HepG2 (cell line): ENCODE data around the gene CRADD. TPM values are rescaled to one million over a fixed set of nuclear protein-coding genes. Genes with fewer than 3 reads are reported as not detected.

Source experiments
- ATF6 ChIP-seq: sonication (generic); formaldehyde crosslinking; conservative IDR thresholded peaks from 2 replicates; pipeline ENCODE4 v1.4.0; 2020; ENCODE audit warnings: missing genetic modification reagents
- MYC ChIP-seq: sonication (generic); formaldehyde crosslinking; IDR thresholded peaks from 2 replicates; pipeline ENCODE4 v1.9.0; 2021; ENCODE audit warnings: missing genetic modification reagents, borderline replicate concordance
- NFE2 ChIP-seq: sonication (generic); formaldehyde crosslinking; IDR thresholded peaks from 2 replicates; pipeline ENCODE4 v1.4.0; 2020; ENCODE audit warnings: missing genetic modification reagents
- PAF1 ChIP-seq: IDR thresholded peaks from 2 replicates; pipeline ENCODE4 v1.6.1; 2016; ENCODE audit warnings: missing genetic modification reagents, missing compliant biosample characterization
- RCOR2 ChIP-seq: IDR thresholded peaks from 2 replicates; pipeline ENCODE4 v1.6.1; 2016; ENCODE audit warnings: missing biosample characterization, missing genetic modification reagents
- SOX6 ChIP-seq, 2 experiments: fragments of 450-650 bp in 1 of 2; sonication (generic) in 1 of 2; formaldehyde crosslinking in 1 of 2; IDR thresholded peaks; 2 replicates each; pipeline versions ENCODE4 v1.4.0 to v1.6.1; 2017 to 2020; ENCODE audit warnings: antibody characterized with exemption in 1 of 2, mild to moderate bottlenecking in 1 of 2, missing genetic modification reagents in 1 of 2
- TCF7L2 ChIP-seq: IDR thresholded peaks from 2 replicates; pipeline ENCODE4 v1.6.1; 2011; ENCODE audit warnings: mild to moderate bottlenecking, low read depth, low read length, moderate library complexity
- ZBTB20 ChIP-seq: sonication (generic); formaldehyde crosslinking; IDR thresholded peaks from 2 replicates; pipeline ENCODE4 v1.8.1; 2023; ENCODE audit warnings: missing genetic modification reagents, low read depth, mild to moderate bottlenecking, borderline replicate concordance
- ZEB1 ChIP-seq: IDR thresholded peaks from 2 replicates; pipeline ENCODE4 v1.6.1; 2012; ENCODE audit warnings: mild to moderate bottlenecking, low read depth, inconsistent platforms; ENCODE audit not compliant: insufficient replicate concordance
- ZNF10 ChIP-seq: sonication (generic); formaldehyde crosslinking; IDR thresholded peaks from 2 replicates; pipeline ENCODE4 v1.4.0; 2020; ENCODE audit warnings: mild to moderate bottlenecking, low read depth, missing genetic modification reagents, borderline replicate concordance
- ZNF20 ChIP-seq: sonication (generic); formaldehyde crosslinking; IDR thresholded peaks from 2 replicates; pipeline ENCODE4 v1.4.0; 2020; ENCODE audit warnings: mild to moderate bottlenecking, moderate library complexity, missing genetic modification reagents
- ZNF607 ChIP-seq: sonication (generic); formaldehyde crosslinking; IDR thresholded peaks from 2 replicates; pipeline ENCODE4 v1.5.1; 2020; ENCODE audit warnings: missing genetic modification reagents, mild to moderate bottlenecking, borderline replicate concordance
- ZNF773 ChIP-seq: sonication (generic); formaldehyde crosslinking; IDR thresholded peaks from 2 replicates; pipeline ENCODE4 v1.4.0; 2020; ENCODE audit warnings: missing genetic modification reagents, borderline replicate concordance
- ZNF780A ChIP-seq: sonication (generic); formaldehyde crosslinking; IDR thresholded peaks from 2 replicates; pipeline ENCODE4 v1.8.0; 2022; ENCODE audit warnings: mild to moderate bottlenecking, missing genetic modification reagents, moderate library complexity
- ZUFSP ChIP-seq: sonication (generic); formaldehyde crosslinking; IDR thresholded peaks from 2 replicates; pipeline ENCODE4 v1.9.0; 2021; ENCODE audit warnings: missing genetic modification reagents, mild to moderate bottlenecking, borderline replicate concordance
- polyA plus RNA-seq, 8 experiments: library from polyadenylated mRNA; depleted of rRNA in 3 of 8; stranded (reverse) in 7 of 8; unstranded in 1 of 8; fragments of >200 nt; fragmentation: Illumina TruSeq in 4 of 8; extraction: Trizol in 4 of 8; gene quantifications; 2 replicates each; pipeline versions ENCODE4 v1.2.1 to v1.2.3, GENCODE V29; 2011 to 2016; ENCODE audit warnings: low read depth in 4 of 8, missing spikeins in 1 of 8, mixed read lengths in 1 of 8; ENCODE audit not compliant: insufficient read depth in 1 of 8
- total RNA-seq, 5 experiments: library from RNA; depleted of rRNA; stranded (reverse); fragments of >200 nt; fragmentation: Illumina TruSeq; extraction: Trizol; gene quantifications; 2 replicates each; pipeline ENCODE4 v1.2.3, GENCODE V29; 2016; ENCODE audit warnings: low read depth in 1 of 5
- TF ChIP-seq, protein P1 (sequence below): sonication (generic); formaldehyde crosslinking; IDR thresholded peaks from 2 replicates; pipeline ENCODE4 v1.4.0; 2020; ENCODE audit warnings: missing genetic modification reagents, borderline replicate concordance
- TF ChIP-seq, protein P2 (sequence below): sonication (generic); formaldehyde crosslinking; IDR thresholded peaks from 2 replicates; pipeline ENCODE4 v1.5.0; 2020; ENCODE audit warnings: missing genetic modification reagents
- TF ChIP-seq, protein P3 (sequence below): sonication (generic); formaldehyde crosslinking; IDR thresholded peaks from 2 replicates; pipeline ENCODE4 v1.4.0; 2020; ENCODE audit warnings: mild to moderate bottlenecking, missing genetic modification reagents
- TF ChIP-seq, protein P4 (sequence below): sonication (generic); formaldehyde crosslinking; IDR thresholded peaks from 2 replicates; pipeline ENCODE4 v1.5.0; 2020; ENCODE audit warnings: missing genetic modification reagents

The CRADD gene
- total and polyA plus RNA-seq, 2 of the 13 experiments (the other 11 are each of a cell fraction or from before 2014, with no cell fraction given): 12.4 to 18.8 TPM

GRCh38 chr12:93663006-93663728 is 14.0 kb upstream of the CRADD start (continued):
- TF ChIP-seq, protein P1, sequence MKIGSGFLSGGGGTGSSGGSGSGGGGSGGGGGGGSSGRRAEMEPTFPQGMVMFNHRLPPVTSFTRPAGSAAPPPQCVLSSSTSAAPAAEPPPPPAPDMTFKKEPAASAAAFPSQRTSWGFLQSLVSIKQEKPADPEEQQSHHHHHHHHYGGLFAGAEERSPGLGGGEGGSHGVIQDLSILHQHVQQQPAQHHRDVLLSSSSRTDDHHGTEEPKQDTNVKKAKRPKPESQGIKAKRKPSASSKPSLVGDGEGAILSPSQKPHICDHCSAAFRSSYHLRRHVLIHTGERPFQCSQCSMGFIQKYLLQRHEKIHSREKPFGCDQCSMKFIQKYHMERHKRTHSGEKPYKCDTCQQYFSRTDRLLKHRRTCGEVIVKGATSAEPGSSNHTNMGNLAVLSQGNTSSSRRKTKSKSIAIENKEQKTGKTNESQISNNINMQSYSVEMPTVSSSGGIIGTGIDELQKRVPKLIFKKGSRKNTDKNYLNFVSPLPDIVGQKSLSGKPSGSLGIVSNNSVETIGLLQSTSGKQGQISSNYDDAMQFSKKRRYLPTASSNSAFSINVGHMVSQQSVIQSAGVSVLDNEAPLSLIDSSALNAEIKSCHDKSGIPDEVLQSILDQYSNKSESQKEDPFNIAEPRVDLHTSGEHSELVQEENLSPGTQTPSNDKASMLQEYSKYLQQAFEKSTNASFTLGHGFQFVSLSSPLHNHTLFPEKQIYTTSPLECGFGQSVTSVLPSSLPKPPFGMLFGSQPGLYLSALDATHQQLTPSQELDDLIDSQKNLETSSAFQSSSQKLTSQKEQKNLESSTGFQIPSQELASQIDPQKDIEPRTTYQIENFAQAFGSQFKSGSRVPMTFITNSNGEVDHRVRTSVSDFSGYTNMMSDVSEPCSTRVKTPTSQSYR: peak; percentile 54; the same call in 1 of the 2 replicates
- TF ChIP-seq, protein P2, sequence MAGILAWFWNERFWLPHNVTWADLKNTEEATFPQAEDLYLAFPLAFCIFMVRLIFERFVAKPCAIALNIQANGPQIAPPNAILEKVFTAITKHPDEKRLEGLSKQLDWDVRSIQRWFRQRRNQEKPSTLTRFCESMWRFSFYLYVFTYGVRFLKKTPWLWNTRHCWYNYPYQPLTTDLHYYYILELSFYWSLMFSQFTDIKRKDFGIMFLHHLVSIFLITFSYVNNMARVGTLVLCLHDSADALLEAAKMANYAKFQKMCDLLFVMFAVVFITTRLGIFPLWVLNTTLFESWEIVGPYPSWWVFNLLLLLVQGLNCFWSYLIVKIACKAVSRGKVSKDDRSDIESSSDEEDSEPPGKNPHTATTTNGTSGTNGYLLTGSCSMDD (CRISPR knock-in tag): no peak
- TF ChIP-seq MYC (CRISPR knock-in tag) (peak; percentile 61; the same call in 1 of the 2 replicates), NFE2 (CRISPR knock-in tag) (no peak), RCOR2 (CRISPR knock-in tag) (peak; percentile 98), SOX6 (IDR thresholded peaks at IDR 0.05) (no peak), SOX6 (CRISPR knock-in tag; IDR thresholded peaks at IDR 0.05) (peak; percentile 92), ZNF607 (CRISPR knock-in tag) (peak; percentile 77; the same call in 1 of the 2 replicates), ZNF773 (CRISPR knock-in tag) (no peak), ZUFSP (CRISPR knock-in tag) (no peak), ZNF10 (no peak), ZNF20 (no peak), PAF1 (CRISPR knock-in tag) (no peak), ZBTB20 (CRISPR knock-in tag) (no peak), TCF7L2 (no peak), ZNF780A (no peak), ATF6 (CRISPR knock-in tag) (no peak), ZEB1 (no peak)
- TF ChIP-seq, protein P3, sequence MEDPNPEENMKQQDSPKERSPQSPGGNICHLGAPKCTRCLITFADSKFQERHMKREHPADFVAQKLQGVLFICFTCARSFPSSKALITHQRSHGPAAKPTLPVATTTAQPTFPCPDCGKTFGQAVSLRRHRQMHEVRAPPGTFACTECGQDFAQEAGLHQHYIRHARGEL (CRISPR knock-in tag): no peak
- TF ChIP-seq, protein P4, sequence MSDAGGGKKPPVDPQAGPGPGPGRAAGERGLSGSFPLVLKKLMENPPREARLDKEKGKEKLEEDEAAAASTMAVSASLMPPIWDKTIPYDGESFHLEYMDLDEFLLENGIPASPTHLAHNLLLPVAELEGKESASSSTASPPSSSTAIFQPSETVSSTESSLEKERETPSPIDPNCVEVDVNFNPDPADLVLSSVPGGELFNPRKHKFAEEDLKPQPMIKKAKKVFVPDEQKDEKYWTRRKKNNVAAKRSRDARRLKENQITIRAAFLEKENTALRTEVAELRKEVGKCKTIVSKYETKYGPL (CRISPR knock-in tag): peak; percentile 96
